Activated naive CD8-positive, alpha-beta T cell treated with anti-CD3 and anti-CD28 coated beads, Interleukin-2, amount 50 U/mL, for 16 hours (primary cell): Measurements from ENCODE around the gene DOCK10.

Experiments
- DNase-seq: peaks from one replicate; pipeline ENCODE4 v3.0.0-alpha.2; 2020; ENCODE audit warnings: low read depth, low spot score

The DOCK10 gene

DNA sequence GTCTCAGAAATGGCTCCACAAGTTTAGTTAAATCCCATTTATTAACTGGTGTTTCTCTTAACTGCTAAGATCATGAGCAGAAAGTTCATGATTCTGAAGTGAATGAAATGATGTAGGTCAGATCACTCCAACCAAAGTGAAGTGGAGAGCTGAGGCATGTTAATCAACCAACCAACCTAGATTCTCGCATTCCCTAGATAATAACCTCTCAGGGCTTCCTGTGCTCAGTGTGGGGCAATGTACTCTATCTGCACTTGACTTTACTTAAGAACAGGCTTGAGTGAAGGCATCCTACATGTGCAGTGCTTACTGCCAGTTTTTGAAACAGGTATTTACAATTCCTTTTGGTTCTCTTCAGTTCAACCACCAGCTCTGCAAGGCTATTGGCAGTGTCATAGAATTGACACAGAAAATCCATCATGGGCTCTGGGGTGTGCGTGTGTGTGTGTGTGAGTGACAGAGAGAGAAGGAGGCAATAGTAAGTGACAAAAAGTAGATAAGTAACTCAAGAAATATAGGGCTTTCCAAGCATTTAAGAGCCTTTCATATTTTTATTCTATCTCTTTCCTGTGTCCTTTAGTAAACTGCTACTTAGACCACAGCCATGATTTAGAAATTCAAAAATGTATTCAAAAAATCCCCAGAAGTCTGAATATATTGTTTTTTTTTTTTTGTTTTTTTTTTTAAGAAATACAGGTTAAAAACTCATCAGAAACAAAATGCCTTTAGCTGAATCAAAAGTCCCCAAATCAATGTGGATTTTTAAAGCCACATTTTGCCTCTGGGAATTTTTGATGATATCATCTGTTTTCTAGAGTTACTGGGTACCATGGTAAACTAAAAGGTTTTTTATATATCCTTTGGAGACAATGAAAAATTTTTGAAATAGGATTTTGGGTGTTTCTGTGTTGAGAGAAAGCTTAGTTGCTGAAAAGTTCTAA, 28.6 kb downstream of the DOCK10 start:
- no peak for DNase-seq

DNA sequence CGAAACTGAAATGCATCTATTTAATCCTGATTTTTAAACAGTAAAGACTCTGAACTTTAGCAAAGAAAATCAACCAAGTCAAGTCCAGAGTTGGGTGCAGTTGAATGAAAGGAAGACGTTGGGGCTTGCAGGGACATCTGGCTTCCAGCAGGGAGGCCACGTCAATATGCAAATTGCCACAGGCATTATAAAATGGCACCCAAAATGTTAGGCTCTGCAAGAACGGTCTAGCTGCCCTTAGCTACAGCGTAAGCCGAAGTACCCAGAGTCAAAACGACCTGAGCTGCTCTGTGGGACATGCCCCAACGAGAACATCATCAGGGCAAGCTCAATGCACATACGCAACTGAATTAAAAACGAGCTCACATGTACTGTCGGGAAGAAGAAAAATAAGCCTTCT, 30.7 kb downstream of the DOCK10 start:
- DNase-seq: no peak

DNA sequence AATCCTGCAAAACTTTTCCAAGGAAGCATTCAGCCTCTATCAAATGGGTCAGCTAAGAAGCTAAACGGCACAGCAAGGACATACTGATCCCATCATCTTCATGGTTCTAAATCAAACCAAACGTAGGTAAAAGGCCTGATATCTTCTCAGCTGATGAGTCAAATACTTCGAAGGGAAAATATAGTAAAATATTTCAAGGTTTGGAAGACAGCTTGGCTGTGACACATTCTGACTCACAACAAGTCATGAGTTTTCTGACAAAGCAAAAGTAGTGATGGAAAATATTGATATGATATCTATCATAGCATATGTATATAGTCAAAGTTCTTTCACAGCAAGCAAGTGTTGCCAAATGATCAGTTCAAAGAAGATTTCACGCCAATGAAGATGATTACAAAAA, 31.5 kb downstream of the DOCK10 start:
- DNase-seq: no peak

DNA sequence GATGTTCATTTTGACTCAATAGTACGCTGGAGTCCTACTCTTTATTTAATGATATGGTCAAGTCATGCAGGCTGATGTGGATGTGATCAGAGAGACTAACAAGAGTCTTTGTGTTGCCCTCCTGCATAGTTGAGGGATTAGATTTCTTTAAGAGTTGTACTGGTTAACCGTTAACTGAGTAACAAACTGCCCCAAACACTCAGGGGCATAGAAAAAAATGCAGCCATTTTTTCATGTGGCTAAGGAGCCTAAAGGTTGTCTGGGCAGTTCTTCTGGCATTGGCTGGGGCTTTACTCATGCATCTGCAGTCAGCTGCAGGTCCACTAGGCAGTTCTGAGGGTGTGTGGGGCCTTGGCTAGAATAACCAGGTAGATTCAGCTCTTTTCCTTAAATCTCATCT, 32.5 kb downstream of the DOCK10 start:
- no peak for DNase-seq

DNA sequence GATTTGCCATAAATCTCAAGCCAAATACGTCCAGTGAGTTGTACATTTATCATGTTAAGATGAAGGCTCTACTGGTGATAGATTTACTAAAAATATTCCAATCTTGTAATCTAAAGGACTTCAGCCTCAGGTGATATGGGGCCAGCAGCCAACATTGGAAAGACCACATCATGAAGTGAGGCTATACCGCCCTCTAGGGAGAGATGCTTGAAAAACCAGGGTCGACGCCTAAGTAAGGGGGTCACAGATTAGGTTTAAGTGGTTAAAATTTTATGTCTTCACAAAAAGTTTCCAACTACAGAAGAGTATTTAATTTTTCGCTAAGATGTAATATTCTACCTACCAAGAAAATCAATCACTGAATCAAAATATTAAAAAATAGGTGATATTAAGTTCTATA, 33.3 kb downstream of the DOCK10 start:
- no peak for DNase-seq

DNA sequence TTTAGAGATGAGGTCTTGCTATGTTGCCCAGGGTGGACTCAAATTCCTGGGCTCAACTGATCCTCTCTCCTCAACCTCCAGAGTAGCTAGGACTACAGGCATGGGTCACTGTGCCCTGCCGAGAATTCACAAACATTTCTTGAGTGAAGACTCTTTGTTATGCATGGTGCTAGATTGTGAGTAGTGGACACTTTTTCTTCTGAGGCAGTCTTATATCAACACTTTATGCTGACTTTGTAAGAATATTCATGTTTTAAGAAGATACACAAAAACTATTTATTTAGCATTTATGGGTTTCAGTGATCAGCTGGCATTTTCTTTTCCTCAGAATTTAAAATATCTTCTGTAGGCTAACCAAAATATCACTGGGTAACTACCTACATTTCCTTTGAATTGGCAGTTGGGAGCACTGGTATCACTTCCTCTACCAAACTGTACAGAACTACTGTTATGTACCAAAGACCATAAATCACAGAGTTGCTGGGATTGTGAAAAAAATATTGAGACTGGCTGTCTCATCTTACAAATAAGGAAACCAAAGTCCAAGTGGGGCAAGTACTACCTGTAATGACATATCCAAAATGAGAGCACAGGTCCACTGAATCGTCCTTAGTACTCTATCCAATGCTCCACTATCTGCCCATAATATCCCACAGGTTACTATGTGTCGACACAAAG, 34.0 kb downstream of the DOCK10 start:
- no peak for DNase-seq

DNA sequence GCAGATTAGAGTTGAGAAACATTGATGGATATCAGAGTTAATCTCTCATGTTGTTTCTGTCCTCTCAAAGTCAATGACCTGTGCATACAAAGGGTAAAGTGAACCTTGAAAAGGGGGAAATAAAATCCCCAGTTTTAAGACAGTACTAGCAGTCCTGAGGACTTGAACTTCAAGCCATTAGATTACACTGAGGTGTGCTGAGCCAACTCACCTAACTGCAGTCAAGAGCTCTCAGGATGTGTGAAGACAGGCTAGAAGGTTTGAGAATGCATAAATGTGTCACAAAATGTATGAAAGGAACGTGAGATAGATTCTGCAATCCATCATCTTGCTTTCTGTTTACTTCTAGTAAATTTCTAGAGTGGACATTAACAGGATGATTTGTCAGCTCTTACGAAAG, 35.5 kb downstream of the DOCK10 start:
- no peak for DNase-seq

DNA sequence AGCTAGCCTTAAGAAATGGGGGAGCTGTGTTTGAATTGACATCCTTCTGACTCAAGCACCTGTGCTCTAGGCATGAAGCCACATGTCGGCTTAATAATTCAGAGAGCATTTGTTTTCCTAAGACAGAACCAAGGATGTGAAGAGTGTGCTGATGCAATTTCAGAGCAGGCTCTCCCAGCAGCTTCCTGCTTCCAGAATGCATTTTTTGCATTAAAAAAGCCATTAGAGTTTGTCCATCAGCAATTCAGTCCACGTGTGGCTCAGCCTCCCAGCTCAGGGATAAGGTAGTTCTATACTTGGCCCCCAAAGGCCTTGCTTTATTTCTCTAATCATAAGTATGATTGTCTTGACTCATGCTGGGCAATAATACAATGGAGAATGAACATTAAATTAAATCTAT, 37.7 kb downstream of the DOCK10 start:
- no peak for DNase-seq

DNA sequence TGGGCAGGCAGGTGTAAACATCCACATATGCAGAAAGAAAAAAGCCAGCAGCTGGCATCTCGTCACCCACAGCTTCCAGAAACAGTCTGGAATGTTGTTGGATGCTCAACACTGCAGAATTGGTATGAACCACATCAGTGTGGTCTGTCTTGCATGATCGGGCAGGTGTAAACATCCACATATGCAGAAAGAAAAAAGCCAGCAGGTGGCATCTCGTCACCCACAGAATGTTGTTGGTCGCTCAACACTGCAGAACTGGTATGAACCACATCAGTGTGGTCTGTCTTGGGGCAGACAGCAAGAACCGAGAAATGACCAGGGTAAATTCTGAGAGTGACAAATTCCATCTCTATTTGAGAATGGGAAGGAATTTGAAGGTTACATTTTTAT, 39.6 kb downstream of the DOCK10 start:
- DNase-seq: no peak

DNA sequence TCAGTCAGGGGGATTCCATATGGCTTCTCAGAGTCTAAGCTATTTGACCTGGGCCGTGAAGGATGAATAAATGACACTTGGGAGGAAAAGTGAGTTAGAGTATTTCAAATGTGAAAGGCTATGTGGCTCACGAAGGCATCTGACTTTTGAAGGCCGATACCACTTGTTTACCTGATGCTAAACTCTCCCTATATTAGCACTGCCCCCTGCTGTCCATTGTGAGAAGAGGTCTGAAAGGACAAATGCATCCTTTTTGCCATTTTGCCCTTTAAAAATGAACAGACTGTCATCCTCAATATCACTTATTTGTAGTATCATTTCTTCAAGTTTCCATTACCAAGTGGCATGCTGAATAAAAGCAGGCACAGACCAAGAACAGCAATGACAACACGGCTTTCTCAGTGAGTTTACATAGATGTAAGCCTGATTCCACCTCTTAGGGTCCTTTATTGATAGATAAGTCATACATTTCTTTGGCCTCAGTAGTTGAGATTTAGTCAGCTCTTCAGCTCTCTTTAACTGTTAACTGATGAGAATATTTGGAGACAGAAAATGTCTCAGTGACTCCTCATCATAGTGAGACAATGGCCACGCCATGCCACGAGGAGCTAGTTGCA, 40.1 kb downstream of the DOCK10 start:
- DNase-seq: peak; percentile 42

DNA sequence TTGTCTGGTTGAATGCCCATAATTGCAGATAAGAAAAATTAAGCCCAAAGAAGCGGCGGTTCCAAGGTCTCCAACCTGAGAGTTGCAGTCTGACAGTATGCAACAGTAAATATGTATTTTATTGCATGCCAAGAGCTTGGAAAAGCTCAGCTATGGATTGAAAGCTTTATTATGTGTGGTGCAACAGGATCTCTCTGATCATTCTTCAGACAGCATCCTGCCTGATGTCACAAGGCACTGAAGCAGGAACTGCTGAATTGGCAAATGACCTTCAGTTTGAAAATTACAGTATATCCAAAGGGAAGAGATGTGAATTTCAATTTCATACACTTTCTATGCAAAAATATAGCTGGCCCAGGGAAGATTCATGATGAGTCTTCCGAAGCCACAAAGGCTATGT, 42.5 kb downstream of the DOCK10 start:
- DNase-seq: no peak

DNA sequence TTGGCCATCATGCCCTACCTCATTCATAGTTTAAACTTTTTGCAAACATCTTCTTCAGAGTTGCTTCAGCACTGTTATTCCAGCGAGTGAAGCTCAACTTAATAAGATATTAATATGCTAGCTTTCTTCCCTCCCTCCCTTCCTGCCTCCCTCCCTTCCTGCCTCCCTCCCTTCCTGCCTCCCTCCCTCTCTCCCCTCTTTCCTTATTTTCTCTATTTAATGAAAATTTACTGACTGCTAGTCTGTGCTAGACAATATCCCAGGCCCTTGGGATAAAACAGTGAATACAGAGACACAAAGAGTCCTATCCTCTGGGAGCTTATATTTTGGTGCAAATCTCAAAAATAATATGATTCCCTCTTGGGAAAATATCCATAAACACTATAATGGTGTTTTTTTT, 42.9 kb downstream of the DOCK10 start:
- DNase-seq: no peak

DNA sequence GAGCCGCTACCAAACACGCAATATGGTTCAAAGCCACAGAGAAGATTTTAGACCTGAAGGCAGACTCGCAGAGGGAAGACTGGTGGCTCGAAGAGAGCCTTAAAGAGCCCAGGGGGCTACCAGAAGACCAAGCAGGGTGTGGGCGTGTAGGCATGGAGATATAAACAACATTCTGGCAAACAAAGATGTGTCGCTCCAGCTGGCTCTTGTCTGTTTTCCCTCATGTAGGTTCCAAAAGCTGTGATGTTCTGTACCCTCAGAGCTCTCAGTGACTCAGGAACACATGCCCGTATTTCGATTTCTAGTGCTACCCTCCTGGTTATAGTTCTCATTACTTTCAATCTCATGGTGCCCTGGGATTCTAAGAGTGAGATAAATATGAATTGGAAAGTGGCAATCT, 44.5 kb downstream of the DOCK10 start:
- DNase-seq: no peak

DNA sequence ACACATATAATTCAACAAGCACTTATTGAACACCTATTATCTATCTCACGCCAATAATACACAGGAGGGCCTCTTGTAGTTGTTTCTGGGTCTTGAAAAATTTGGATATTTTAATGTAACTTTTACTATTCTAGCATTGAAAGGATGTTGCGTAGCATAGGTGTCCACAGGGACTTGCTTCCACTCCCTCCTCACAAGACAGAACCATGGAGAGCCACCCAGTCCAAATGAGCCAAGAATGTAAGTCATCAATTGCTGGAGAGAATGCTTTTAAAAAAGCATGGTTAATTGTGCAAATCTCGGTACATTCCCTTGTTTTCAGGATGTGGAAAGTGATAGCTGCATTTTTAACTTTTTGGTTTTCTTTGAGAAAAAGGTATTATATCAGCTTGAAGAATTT, 46.8 kb downstream of the DOCK10 start:
- DNase-seq: no peak

DNA sequence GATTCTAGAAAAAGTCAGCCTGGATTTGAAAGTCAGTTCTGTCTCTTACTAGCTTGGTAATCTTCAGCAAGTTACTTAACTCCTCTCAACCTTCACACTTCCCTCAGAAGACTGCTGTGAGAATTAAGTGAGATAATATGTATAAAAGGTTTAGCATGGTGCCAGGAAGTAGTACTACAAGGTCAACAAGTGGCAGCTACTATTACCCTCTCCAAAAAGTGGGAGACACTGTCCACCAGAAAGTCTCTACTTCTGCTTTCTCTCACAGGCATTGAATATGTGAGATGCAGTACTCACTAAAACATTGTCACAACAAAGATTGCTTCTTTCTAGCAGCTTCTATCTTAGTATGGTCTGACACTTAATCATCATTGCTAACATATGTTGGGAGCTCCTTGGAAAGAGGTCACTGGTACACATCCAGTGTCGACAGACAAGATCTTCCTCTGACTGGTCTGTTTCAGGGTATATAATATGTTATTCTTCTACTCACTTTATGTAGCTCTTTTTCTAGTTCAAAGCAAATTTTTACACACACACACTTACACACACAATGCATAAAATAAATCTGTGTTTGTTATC, 47.9 kb downstream of the DOCK10 start:
- DNase-seq: no peak

DNA sequence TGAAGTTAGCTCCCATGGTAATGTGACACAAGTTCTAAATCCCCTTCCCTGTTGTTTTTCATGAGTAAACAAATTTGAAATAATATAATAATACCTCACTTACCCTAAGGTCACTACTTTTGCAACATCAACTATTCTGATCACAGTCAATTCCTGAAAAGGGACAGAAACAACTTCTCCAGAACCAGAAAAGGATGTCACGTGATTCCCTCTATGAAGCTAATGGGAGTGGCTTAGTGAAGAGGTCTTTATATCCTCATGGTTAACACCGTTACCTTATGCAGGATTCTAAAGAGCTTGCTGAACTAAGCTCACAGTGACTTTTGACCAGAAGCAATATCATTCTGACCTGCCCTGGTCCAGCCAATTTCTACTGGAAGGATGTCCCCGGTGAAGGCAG, 51.6 kb downstream of the DOCK10 start:
- DNase-seq: no peak

DNA sequence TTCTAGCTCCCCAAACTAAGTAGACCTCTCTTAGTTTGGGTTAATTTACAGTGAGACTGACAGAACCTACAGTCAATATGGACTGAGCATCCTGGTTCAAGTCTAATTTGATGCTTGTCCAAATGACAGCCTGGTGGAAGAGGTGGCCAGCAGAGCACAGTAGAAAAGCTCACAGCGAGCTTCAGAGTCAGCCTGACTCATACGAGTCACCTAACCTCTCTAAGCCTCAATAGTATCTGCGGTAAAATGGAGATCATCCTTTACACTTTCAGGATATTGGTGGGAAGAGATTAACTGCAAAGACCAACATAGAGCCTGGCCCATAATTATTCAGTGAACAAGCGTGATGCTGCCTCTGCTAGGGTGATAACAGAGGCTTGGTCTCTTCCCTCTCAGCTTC, 54.5 kb downstream of the DOCK10 start:
- no peak for DNase-seq

DNA sequence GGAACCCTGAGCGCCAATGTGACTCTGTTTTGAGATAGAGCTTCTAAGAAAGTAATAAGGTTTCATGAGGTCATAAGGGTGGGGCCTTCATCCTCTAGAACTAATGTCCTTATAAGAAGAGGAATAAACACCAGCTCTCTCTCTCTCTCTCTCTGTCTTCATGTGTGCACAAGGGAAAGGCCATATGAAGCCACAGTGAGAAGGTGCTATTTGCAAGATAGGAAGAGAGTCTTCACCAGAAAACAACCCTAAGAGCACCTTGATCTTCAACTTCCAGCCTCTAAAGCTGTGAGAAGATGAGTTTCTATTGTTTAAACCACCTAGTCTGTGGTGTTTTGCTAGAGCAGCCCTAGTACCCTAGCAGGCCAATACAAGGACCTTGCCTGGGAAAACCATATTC, 55.8 kb downstream of the DOCK10 start:
- no peak for DNase-seq

DNA sequence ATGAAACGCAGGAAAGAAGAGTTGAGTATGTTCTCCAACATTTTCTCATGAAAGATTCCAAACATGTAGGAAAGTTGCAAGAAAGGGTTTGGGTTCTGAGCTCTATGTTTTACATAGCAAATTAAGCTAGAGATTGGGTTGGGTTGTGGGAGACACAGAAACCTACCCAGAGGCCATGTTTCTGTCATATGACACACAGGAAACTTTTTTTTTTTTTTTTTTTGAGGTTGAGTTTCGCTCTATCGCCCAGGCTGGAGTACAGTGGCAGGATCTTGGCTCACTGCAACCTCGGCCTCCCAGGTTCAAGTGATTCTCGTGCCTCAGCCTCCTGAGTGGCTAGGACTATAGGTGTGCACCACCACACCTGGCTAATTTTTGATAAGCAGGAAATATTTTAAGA, 57.6 kb downstream of the DOCK10 start:
- no peak for DNase-seq

DNA sequence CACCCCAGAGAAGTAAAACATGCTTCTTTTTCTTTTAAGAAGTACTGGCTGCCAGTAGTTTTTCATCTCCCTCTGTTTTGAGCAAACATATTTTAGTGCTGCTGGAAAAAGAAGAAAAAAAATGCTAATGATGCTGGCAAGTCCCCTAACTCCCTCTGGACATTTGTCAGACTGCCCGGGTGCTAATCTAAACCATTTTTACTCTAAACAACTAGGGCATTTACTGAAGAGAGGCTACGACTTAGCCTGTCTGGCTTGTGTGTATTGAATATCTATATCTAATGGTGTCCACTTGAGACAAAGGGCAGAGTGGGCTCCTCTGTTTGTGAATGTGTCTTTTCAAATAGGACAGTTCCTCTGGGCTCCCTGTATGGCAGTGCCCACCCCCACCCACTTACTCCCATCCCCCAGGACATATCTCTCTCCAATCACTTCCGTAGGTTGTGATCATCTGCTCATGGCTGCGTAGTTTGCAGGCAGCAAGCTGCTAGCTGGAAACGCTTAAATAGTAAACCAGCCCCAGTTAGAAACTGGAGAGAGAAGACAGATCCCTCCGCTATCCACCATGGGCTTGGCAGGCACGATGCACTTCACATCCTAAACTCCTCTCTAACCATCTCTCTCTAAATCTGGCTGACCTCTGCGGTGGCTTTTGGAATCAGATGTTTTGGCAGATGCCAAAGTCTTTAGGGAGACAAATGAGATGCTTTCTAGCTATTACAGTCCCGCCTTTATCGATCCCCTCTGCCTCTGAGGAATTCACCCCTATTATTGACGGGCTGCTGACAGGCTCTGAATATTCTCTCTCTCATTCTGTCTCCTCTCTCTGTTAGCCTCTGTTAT, 58.3 kb downstream of the DOCK10 start:
- DNase-seq: no peak

DNA sequence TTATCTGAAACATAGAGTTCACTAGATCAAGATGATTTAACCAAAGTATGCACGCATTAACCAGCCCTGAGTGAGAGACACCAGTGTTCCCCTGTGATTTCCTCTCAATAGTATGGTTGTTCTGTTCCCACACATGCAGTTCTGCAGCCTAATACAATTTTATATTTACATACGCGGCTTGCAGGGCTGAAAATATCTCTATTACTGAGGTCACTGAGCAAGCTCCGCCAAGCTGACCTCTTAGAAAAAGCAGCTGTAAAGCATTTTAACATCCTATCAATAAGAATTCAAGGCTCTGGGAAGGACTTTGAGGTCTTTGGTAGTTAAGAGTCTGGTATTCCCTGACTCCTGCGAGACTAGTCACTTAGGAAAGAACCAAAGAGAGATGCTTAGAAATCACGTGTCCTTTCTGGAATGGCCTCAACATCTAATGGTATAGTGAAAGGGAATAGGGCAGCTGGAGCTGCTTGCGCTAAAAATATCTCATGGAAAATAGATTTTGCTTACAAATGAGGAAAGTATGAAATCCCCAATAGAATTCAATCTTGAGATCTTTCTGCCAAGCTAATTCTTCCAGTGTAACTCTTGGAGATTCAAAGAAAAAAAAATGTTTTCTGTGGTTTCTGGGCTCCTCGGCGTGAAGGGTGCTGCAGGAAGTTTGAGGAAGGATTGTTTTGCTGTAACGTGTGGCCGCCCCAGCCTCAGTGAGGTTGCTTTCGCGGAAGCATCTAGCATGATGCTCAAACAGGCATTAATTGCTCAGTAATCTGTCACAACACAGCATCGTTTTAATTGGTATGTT, 59.2 kb downstream of the DOCK10 start:
- no peak for DNase-seq
